Neutrophil (primary cell): ENCODE results near the gene RAPGEFL1.

Source experiments
- H3K27ac ChIP-seq: fragments of 200-600 bp; sonication (generic); 2 replicates; pipeline ENCODE4 v1.5.1; 2016; ENCODE audit warnings: mild to moderate bottlenecking, moderate library complexity
- H3K27me3 ChIP-seq: fragments of 200-600 bp; sonication (generic); 2 replicates; pipeline ENCODE4 v1.6.0; 2016; ENCODE audit warnings: mild to moderate bottlenecking
- H3K36me3 ChIP-seq: fragments of 200-600 bp; sonication (generic); 2 replicates; pipeline ENCODE4 v1.5.1; 2017
- H3K4me1 ChIP-seq, 2 experiments: fragments of 200-600 bp in 1 of 2; sonication (generic) in 1 of 2; 1 replicate in 1 of 2; 2 replicates in 1 of 2; pipeline versions ENCODE4 v1.5.1 to v1.6.1; 2013 to 2016; ENCODE audit warnings: low read depth in 1 of 2, low read length in 1 of 2, mild to moderate bottlenecking in 1 of 2, moderate library complexity in 1 of 2; ENCODE audit not compliant: control insufficient read depth in 1 of 2, insufficient read depth in 1 of 2
- H3K4me3 ChIP-seq, 2 experiments: fragments of 200-600 bp in 1 of 2; sonication (generic) in 1 of 2; 1 replicate in 1 of 2; 2 replicates in 1 of 2; pipeline ENCODE4 v1.5.1; 2013 to 2016; ENCODE audit warnings: low read depth in 1 of 2, low read length in 1 of 2, mild to moderate bottlenecking in 1 of 2, moderate library complexity in 1 of 2
- H3K9me3 ChIP-seq: fragments of 200-600 bp; sonication (generic); 2 replicates; pipeline ENCODE4 v1.5.1; 2016
- CTCF ChIP-seq: fragments of 200-600 bp; sonication (generic); IDR thresholded peaks from 2 replicates; pipeline ENCODE4 v1.5.1; 2016; ENCODE audit warnings: antibody characterized with exemption

Gene RAPGEFL1

GRCh38 chr17:40167685-40168261, 9.5 kb upstream of the RAPGEFL1 start:
- Histone ChIP-seq H3K4me3 (no peak overlapping the region), H3K27ac (peak overlapping the region; percentile 67), H3K9me3 (no peaks in the 10 kb centered on the region), H3K36me3 (peaks cover 96% of the 10 kb centered on the region), H3K27me3 (no peaks in the 10 kb centered on the region), H3K4me1 (peaks cover 0 to 6% of the 10 kb centered on the region in 2 experiments)
- TF ChIP-seq CTCF, result no peak

DNA sequence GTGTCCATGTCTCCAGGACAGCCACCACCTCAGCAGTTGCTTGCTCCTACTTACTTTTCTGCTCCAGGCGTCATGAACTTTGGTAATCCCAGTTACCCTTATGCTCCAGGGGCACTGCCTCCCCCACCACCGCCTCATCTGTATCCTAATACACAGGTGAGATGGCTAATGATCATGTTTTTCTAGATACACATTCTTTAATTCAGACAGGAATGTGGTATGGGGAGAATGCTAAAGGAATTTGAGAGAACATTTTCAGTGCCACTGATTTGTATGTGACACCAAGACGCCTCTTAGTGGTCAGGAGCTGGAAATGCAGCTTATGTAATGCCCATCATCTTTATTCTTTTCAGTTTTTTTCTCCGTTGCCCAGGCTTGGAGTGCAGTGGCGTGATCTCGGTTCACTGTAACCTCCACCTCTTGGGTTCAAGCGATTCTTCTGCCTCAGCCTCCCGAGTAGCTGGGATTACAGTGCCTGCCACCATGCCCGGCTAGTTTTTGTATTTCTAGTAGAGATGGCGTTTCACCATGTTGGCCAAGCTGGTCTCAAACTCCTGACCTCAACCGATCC, 8.9 kb upstream of the RAPGEFL1 start:
- H3K4me1 ChIP-seq, result peaks cover 0 to 6% of the 10 kb centered on the region in 2 experiments
- no peaks in the 10 kb centered on the region for H3K9me3 ChIP-seq
- H3K36me3 ChIP-seq, result peaks cover 93% of the 10 kb centered on the region
- no peaks in the 10 kb centered on the region for H3K27me3 ChIP-seq
- H3K4me3 ChIP-seq, result no peak overlapping the region
- TF ChIP-seq CTCF, result peak; percentile 92
- peak overlapping the region; percentile 67 for H3K27ac ChIP-seq

DNA sequence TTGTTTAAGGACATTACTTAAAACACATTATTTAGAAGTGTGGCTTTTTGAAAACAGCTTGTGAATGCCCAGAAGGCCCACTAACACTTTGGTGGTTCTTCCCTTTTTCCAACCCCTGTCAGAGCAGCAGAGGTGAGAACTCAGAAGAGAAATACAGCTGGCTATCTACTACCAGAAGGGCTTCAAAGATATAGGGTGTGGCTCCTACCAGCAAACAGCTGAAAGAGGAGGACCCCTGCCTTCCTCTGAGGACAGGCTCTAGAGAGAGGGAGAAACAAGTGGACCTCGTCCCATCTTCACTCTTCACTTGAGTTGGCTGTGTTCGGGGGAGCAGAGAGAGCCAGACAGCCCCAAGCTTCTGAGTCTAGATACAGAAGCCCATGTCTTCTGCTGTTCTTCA, 6.9 kb upstream of the RAPGEFL1 start:
- no peaks in the 10 kb centered on the region for H3K27me3 ChIP-seq
- no peaks in the 10 kb centered on the region for H3K9me3 ChIP-seq
- no peak overlapping the region for H3K4me3 ChIP-seq
- H3K27ac ChIP-seq, result no peak overlapping the region
- H3K4me1 ChIP-seq, result peaks cover 0 to 6% of the 10 kb centered on the region in 2 experiments
- no peak for TF ChIP-seq CTCF
- peaks cover 95% of the 10 kb centered on the region for H3K36me3 ChIP-seq

GRCh38 chr17:40171750-40172149, 5.5 kb upstream of the RAPGEFL1 start:
- Histone ChIP-seq H3K27ac (no peak overlapping the region), H3K4me1 (peaks cover 0 to 6% of the 10 kb centered on the region in 2 experiments), H3K36me3 (peaks cover 93% of the 10 kb centered on the region), H3K9me3 (no peaks in the 10 kb centered on the region), H3K4me3 (no peak overlapping the region), H3K27me3 (peaks cover 3% of the 10 kb centered on the region)
- TF ChIP-seq CTCF, result no peak

DNA sequence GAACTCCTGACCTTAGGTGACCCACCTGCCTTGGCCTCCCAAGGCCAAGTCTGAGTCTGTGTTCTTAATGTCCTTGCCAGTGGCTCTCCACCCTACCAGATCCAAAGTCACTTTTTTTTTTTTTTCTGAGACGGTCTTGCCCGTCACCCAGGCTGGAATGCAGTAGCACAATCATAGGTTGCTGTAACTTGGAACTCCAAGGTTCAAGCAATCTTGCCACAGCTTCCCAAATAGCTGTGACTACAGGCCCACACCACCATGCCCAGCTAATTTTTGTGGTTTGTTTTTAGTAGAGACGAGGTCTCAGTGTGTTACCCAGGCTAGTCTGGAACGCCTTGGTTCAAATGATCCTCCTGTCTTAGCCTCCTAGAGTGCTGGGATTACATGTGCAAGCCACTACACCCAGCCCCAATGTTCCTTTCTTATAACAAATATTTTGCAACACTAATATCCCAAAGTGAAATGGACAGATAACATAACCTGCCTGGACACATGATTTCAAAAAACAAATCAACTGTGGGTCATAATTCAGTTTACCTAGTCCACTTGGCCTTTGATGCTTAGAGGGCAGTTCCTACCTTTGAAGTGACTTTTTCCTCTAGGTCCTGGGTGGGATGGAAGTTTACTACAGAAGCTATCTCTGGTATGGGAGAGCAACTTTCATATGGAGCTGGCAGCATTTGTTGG, 4.0 kb upstream of the RAPGEFL1 start:
- H3K4me3 ChIP-seq, result no peak overlapping the region
- H3K27ac ChIP-seq, result no peak overlapping the region
- H3K9me3 ChIP-seq, result no peaks in the 10 kb centered on the region
- H3K27me3 ChIP-seq, result peaks cover 18% of the 10 kb centered on the region
- no peak for TF ChIP-seq CTCF
- peaks cover 81% of the 10 kb centered on the region for H3K36me3 ChIP-seq
- H3K4me1 ChIP-seq, result peaks cover 8 to 18% of the 10 kb centered on the region in 2 experiments
